ENCODE measurements around the gene RUNX1.

DNA sequence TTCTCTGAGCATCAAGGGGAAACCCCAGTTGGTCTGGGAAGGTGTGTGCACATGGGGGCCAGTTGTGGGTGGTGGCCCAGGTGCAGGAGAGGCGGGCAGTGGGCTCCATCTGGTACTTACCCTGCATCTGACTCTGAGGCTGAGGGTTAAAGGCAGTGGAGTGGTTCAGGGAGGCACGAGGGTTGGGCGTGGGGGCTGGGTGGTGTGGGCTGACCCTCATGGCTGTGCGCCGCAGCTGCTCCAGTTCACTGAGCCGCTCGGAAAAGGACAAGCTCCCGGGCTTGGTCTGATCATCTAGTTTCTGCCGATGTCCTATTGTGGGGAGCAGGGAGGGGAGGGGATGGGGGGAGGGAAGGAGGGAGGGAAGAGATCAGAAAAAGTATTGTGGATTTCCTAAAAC, 214.8 kb downstream of the RUNX1 start:
- TF ChIP-seq POLR2A (IDR thresholded peaks at IDR 0.05; ENCODE audit: low read length) (no peak), GATA1 (IDR thresholded peaks at IDR 0.05; ENCODE audit: low read depth, low read length) (no peak)

All from erythroblast (primary cell).